OCI-LY7 (cell line): ENCODE data around the gene MAGEB17. TPM values are rescaled to one million over a fixed set of nuclear protein-coding genes. Genes with fewer than 3 reads are reported as not detected.

Source experiments
- BruUV-seq: library from RNA; stranded (reverse); fragments of 400-500 nt; replicated peaks from 2 replicates; lab custom pipeline; 2021; lab: Mats Ljungman, UMichigan
- CTCF ChIA-PET: fragments of 300-600 bp; sonication (Branson Sonifier 250); formaldehyde crosslinking; loops from one replicate; lab custom pipeline; 2022; ENCODE audit warnings: antibody characterized with exemption; ENCODE audit not compliant: unreplicated experiment; lab: Charles Lee
- POLR2A ChIA-PET: fragments of 300-600 bp; sonication (Branson Sonifier 250); formaldehyde crosslinking; loops from one replicate; lab custom pipeline; 2022; ENCODE audit warnings: antibody characterized with exemption; lab: Charles Lee
- DNase-seq: peaks from one replicate; pipeline ENCODE4 v3.0.0-alpha.2; 2015; ENCODE audit warnings: low spot score
- H2AFZ ChIP-seq: fragments of 200-600 bp; sonication (generic), shearing (Covaris generic); 2 replicates; pipeline ENCODE4 v1.6.1; 2014; ENCODE audit warnings: mild to moderate bottlenecking, antibody characterized with exemption, low read length, moderate library complexity
- H3K27ac ChIP-seq: fragments of 200-600 bp; sonication (generic); 2 replicates; pipeline ENCODE4 v1.5.1; 2014; ENCODE audit warnings: mixed run types, low read depth, mild to moderate bottlenecking, moderate library complexity, low read length, inconsistent platforms; ENCODE audit not compliant: poor library complexity, severe bottlenecking
- H3K36me3 ChIP-seq: fragments of 200-600 bp; sonication (generic); 2 replicates; pipeline ENCODE4 v1.6.1; 2014; ENCODE audit warnings: mild to moderate bottlenecking, antibody characterized with exemption, low read length, moderate library complexity, mixed read lengths; ENCODE audit not compliant: insufficient read depth
- H3K4me1 ChIP-seq: fragments of 200-600 bp; sonication (generic); 2 replicates; pipeline ENCODE4 v1.5.1; 2014; ENCODE audit warnings: mild to moderate bottlenecking, low read length; ENCODE audit not compliant: insufficient read depth, poor library complexity, severe bottlenecking
- H3K4me2 ChIP-seq: fragments of 200-600 bp; sonication (generic); 2 replicates; pipeline ENCODE4 v1.6.1; 2014; ENCODE audit warnings: mild to moderate bottlenecking, low read length
- H3K4me3 ChIP-seq: fragments of 200-600 bp; sonication (generic); 2 replicates; pipeline ENCODE4 v1.5.1; 2014; ENCODE audit warnings: mild to moderate bottlenecking, low read depth, low read length; ENCODE audit not compliant: poor library complexity, severe bottlenecking
- H3K79me2 ChIP-seq: fragments of 200-600 bp; sonication (generic); 2 replicates; pipeline ENCODE4 v1.6.1; 2016; ENCODE audit warnings: low read depth, mild to moderate bottlenecking, low read length, moderate library complexity, mixed read lengths; ENCODE audit not compliant: insufficient read depth
- H3K9me2 ChIP-seq: fragments of 200-600 bp; sonication (generic); 2 replicates; pipeline ENCODE4 v1.6.1; 2016; ENCODE audit warnings: mild to moderate bottlenecking, low read length, mixed read lengths; ENCODE audit not compliant: insufficient read depth
- H3K9me3 ChIP-seq: fragments of 200-600 bp; sonication (generic); 2 replicates; pipeline ENCODE4 v1.6.1; 2014; ENCODE audit warnings: mild to moderate bottlenecking, mixed run types, low read length, mixed read lengths
- H4K20me1 ChIP-seq: fragments of 200-600 bp; sonication (generic); 2 replicates; pipeline ENCODE4 v1.6.1; 2014; ENCODE audit warnings: mild to moderate bottlenecking, antibody characterized with exemption, low read length, moderate library complexity, mixed read lengths; ENCODE audit not compliant: insufficient read depth
- CTCF ChIP-seq: fragments of 200-600 bp; sonication (generic); conservative IDR thresholded peaks from 2 replicates; pipeline ENCODE4 v1.5.1; 2014; ENCODE audit warnings: mild to moderate bottlenecking, antibody characterized with exemption, low read length, moderate library complexity, mixed read lengths
- EZH2phosphoT487 ChIP-seq: fragments of 200-600 bp; sonication (generic); IDR thresholded peaks from 2 replicates; pipeline ENCODE4 v1.6.1; 2018; ENCODE audit warnings: low read depth, borderline replicate concordance, mild to moderate bottlenecking, mixed run types, antibody characterized with exemption, low read length, moderate library complexity, mixed read lengths
- intact Hi-C: fragments of 100-400 bp; cut with micrococcal nuclease; formaldehyde crosslinking; loops from one replicate; pipeline ENCODE4 v1.10.0; 2022; ENCODE audit not compliant: unreplicated experiment
- total RNA-seq, 2 experiments: library from RNA; depleted of rRNA in 1 of 2; stranded (reverse); fragments of >200 nt in 1 of 2; shearing (Covaris generic) in 1 of 2; gene quantifications; 2 replicates each; pipeline ENCODE4 v1.2.3, GENCODE V29; 2014 to 2022

MAGEB17 gene
- total RNA-seq, 2 experiments from 2014 or later: not detected

- no peak for TF ChIP-seq EZH2phosphoT487
- TF ChIP-seq CTCF: no peak
- intact Hi-C loops: no loop called here
- Histone ChIP-seq H3K27ac (no peak overlapping the region), H2AFZ (no peak overlapping the region), H3K9me2 (no peaks in the 10 kb centered on the region), H3K36me3 (no peaks in the 10 kb centered on the region), H4K20me1 (no peaks in the 10 kb centered on the region), H3K4me3 (no peak overlapping the region), H3K4me1 (no peaks in the 10 kb centered on the region), H3K79me2 (no peaks in the 10 kb centered on the region), H3K4me2 (no peak overlapping the region), H3K9me3 (no peaks in the 10 kb centered on the region)
- CTCF ChIA-PET: no interaction called here
- POLR2A ChIA-PET: no interaction called here
- no TSS peak for BruUV-seq
- no peak for DNase-seq
Measured at GRCh38 chrX:16162391-16162790, 4.9 kb upstream of the MAGEB17 start.

- H3K36me3 ChIP-seq: no peaks in the 10 kb centered on the region
- no peak overlapping the region for H3K4me3 ChIP-seq
- H3K9me3 ChIP-seq: no peaks in the 10 kb centered on the region
- no peaks in the 10 kb centered on the region for H3K9me2 ChIP-seq
- TF ChIP-seq EZH2phosphoT487: no peak
- TF ChIP-seq CTCF: no peak
- no peaks in the 10 kb centered on the region for H3K79me2 ChIP-seq
- ChIA-PET CTCF (no interaction called here), POLR2A (interaction anchor here (0.7 kb wide), 1 partner anchor 8 kb away, joined by 3 read pairs; no protein-coding TSS in a partner anchor)
- no peak overlapping the region for H3K27ac ChIP-seq
- no peak overlapping the region for H3K4me2 ChIP-seq
- intact Hi-C loops: no loop called here
- no peaks in the 10 kb centered on the region for H4K20me1 ChIP-seq
- no peak overlapping the region for H2AFZ ChIP-seq
- DNase-seq: no peak
- BruUV-seq: no TSS peak
- no peaks in the 10 kb centered on the region for H3K4me1 ChIP-seq
Measured at GRCh38 chrX:16164748-16165147, 2.5 kb upstream of the MAGEB17 start.

- Histone ChIP-seq H4K20me1 (no peaks in the 10 kb centered on the region), H3K4me3 (no peak overlapping the region), H3K4me1 (no peaks in the 10 kb centered on the region), H2AFZ (no peak overlapping the region), H3K4me2 (no peak overlapping the region), H3K9me2 (no peaks in the 10 kb centered on the region), H3K9me3 (no peaks in the 10 kb centered on the region), H3K79me2 (no peaks in the 10 kb centered on the region), H3K36me3 (no peaks in the 10 kb centered on the region), H3K27ac (no peak overlapping the region)
- intact Hi-C loops: no loop called here
- DNase-seq: no peak
- ChIA-PET POLR2A (no interaction called here), CTCF (no interaction called here)
- TF ChIP-seq EZH2phosphoT487 (no peak), CTCF (no peak)
- BruUV-seq: no TSS peak
Measured at GRCh38 chrX:16171039-16171438, 3.8 kb downstream of the MAGEB17 start.
